Mucosa of rectum (tissue), 2 donors: Measurements from ENCODE around the gene ABCC3.

ENCODE experiments used
- H3K27ac ChIP-seq, 2 donors: one replicate each; pipeline ENCODE4 v1.7.0; 2013; ENCODE audit warnings: inconsistent platforms in 2 of 2, low read depth in 2 of 2, low read length in 2 of 2
- H3K27me3 ChIP-seq, 2 donors: one replicate each; pipeline ENCODE4 v1.7.0; 2013; ENCODE audit warnings: low read length in 2 of 2; ENCODE audit not compliant: control insufficient read depth in 2 of 2, insufficient read depth in 2 of 2
- H3K36me3 ChIP-seq, 2 donors: one replicate each; pipeline ENCODE4 v1.7.0; 2013; ENCODE audit warnings: low read length in 2 of 2; ENCODE audit not compliant: control insufficient read depth in 2 of 2, insufficient read depth in 2 of 2
- H3K4me1 ChIP-seq, 2 donors: one replicate each; pipeline ENCODE4 v1.7.0; 2013; ENCODE audit warnings: low read length in 2 of 2, mild to moderate bottlenecking in 1 of 2; ENCODE audit not compliant: control insufficient read depth in 2 of 2, insufficient read depth in 2 of 2
- H3K4me3 ChIP-seq, 2 donors: one replicate each; pipeline ENCODE4 v1.7.0; 2013; ENCODE audit warnings: low read length in 2 of 2
- H3K9ac ChIP-seq, 2 donors: one replicate each; pipeline ENCODE4 v1.7.0; 2013; ENCODE audit warnings: low read length in 2 of 2, low read depth in 1 of 2, mild to moderate bottlenecking in 1 of 2
- H3K9me3 ChIP-seq, 2 donors: one replicate each; pipeline ENCODE4 v1.7.0; 2013; ENCODE audit warnings: low read length in 2 of 2; ENCODE audit not compliant: control insufficient read depth in 2 of 2
- donor health status: healthy.
- donor health status: Normal muscosa, but diverticular disease.

The ABCC3 gene

DNA sequence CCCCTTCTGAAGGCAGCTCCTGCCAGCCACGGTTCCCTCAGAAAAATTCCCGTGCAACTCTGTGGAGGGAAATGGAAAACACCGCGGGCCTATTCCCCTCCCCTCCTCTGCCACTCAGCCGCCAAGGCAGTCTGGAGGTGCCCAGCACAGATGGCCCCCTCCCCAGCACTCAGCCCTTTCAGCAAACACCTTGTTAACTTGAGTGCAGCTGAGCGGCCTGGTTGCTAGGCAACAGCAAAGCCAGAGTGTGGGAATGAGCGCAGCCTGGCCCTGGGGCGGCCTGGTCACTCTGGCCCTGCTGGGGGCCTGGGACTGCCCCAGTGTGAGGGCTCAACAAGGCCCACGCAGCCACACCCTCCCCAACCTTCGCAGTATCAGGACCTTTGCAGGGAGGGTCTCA is 41.4 kb upstream of the ABCC3 start:
- no peak overlapping the region for H3K9ac ChIP-seq
- H3K4me3 ChIP-seq = no peak overlapping the region
- no peaks in the 10 kb centered on the region for H3K27me3 ChIP-seq
- no peaks in the 10 kb centered on the region for H3K9me3 ChIP-seq
- no peak overlapping the region for H3K27ac ChIP-seq
- no peaks in the 10 kb centered on the region for H3K36me3 ChIP-seq
- no peaks in the 10 kb centered on the region for H3K4me1 ChIP-seq

- Histone ChIP-seq H3K4me3 (no peak overlapping the region), H3K36me3 (no peaks in the 10 kb centered on the region), H3K27me3 (no peaks in the 10 kb centered on the region), H3K9me3 (no peaks in the 10 kb centered on the region), H3K27ac (no peak overlapping the region), H3K4me1 (no peaks in the 10 kb centered on the region), H3K9ac (no peak overlapping the region)
Observed at GRCh38 chr17:50594128-50594823, 40.4 kb upstream of the ABCC3 start.

GRCh38 chr17:50594892-50595291 is 39.8 kb upstream of the ABCC3 start:
- H3K27me3 ChIP-seq = no peaks in the 10 kb centered on the region
- H3K4me3 ChIP-seq = no peak overlapping the region
- no peak overlapping the region for H3K9ac ChIP-seq
- H3K9me3 ChIP-seq = no peaks in the 10 kb centered on the region
- no peaks in the 10 kb centered on the region for H3K4me1 ChIP-seq
- H3K27ac ChIP-seq = no peak overlapping the region
- H3K36me3 ChIP-seq = no peaks in the 10 kb centered on the region

GRCh38 chr17:50596191-50597037 is 38.3 kb upstream of the ABCC3 start:
- H3K27ac ChIP-seq = no peak overlapping the region
- H3K9me3 ChIP-seq = no peaks in the 10 kb centered on the region

GRCh38 chr17:50598487-50598886 is 36.2 kb upstream of the ABCC3 start:
- no peak overlapping the region for H3K9ac ChIP-seq
- peaks cover 0 to 2% of the 10 kb centered on the region in 2 donors for H3K27me3 ChIP-seq
- no peak overlapping the region for H3K4me3 ChIP-seq
- no peaks in the 10 kb centered on the region for H3K9me3 ChIP-seq
- H3K36me3 ChIP-seq = no peaks in the 10 kb centered on the region
- no peaks in the 10 kb centered on the region for H3K4me1 ChIP-seq
- H3K27ac ChIP-seq = no peak overlapping the region

More at GRCh38 chr17:50596191-50597037, 38.3 kb upstream of the ABCC3 start:
- no peak overlapping the region for H3K4me3 ChIP-seq
- H3K4me1 ChIP-seq = no peaks in the 10 kb centered on the region
- H3K36me3 ChIP-seq = no peaks in the 10 kb centered on the region
- H3K27me3 ChIP-seq = no peaks in the 10 kb centered on the region
- H3K9ac ChIP-seq = no peak overlapping the region

DNA sequence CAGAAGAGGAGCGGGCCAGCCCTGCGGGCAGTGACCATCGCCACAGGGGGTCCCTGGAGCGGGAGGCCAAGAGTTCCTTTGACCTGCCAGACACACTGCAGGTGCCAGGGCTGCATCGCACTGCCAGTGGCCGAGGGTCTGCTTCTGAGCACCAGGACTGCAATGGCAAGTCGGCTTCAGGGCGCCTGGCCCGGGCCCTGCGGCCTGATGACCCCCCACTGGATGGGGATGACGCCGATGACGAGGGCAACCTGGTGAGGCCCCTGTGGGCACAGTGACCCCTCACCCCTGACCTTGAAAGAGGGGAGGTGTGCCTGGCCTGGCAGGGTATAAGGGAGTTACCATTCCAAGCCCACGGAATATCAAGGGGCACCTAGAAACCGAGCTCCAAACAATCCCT is 35.1 kb upstream of the ABCC3 start:
- Histone ChIP-seq H3K9me3 (no peaks in the 10 kb centered on the region), H3K9ac (no peak overlapping the region), H3K4me1 (peaks cover 0 to 3% of the 10 kb centered on the region in 2 donors), H3K27ac (no peak overlapping the region), H3K36me3 (no peaks in the 10 kb centered on the region), H3K27me3 (peaks cover 0 to 2% of the 10 kb centered on the region in 2 donors), H3K4me3 (no peak overlapping the region)

DNA sequence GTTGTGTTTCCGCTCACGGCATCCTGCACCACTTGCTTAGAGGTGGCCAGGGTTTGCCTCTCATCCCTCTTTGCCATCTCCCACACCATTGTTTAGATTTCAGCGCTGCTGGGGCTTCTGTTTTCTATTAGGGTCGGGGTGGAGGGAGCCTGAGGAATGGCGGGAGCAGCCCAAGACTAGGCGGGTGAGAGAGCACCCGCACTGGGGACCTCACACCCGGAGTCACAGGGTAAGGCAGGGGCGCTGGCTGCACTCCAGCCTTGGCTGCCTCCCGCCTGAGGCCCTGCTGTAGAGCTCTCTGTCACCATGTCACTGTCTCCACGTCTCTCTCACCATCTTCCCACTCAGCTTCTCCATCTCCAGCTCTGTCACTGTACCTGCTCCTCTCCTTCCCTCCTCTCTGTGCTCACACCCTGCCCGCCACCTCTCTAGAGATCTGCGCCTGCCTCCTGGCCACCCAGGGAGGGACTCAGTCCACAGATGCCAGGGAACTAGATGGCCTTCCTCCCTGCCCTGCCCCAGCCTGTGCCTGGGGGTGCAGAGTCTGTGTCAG is 32.8 kb upstream of the ABCC3 start:
- Histone ChIP-seq H3K36me3 (no peaks in the 10 kb centered on the region), H3K4me3 (no peak overlapping the region), H3K9me3 (no peaks in the 10 kb centered on the region), H3K4me1 (peaks cover 0 to 4% of the 10 kb centered on the region in 2 donors), H3K9ac (no peak overlapping the region), H3K27me3 (peaks cover 0 to 2% of the 10 kb centered on the region in 2 donors), H3K27ac (no peak overlapping the region)

GRCh38 chr17:50602836-50603235 is 31.8 kb upstream of the ABCC3 start:
- Histone ChIP-seq H3K4me1 (peaks cover 0 to 4% of the 10 kb centered on the region in 2 donors), H3K9ac (no peak overlapping the region), H3K36me3 (no peaks in the 10 kb centered on the region), H3K9me3 (no peaks in the 10 kb centered on the region), H3K27me3 (peaks cover 0 to 2% of the 10 kb centered on the region in 2 donors), H3K27ac (no peak overlapping the region), H3K4me3 (no peak overlapping the region)

DNA sequence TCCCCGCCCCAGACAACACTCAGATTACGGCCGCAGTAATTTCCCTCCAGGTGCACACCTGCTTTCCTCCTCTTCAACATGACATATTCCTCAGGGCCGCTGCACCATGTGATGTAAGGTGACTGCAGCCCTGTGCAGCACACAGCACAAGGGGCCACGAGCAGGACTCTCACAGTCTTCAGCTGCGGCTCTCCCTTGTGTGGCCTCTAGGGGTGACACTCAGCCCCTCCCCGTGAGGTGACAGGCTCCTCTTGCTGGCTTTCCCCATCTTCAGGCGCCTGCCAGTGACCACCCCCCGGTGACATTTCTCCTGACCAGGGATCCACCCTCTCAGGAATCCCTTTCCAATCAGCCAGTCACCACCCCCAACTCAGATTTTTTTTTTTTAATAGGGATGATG is 31.3 kb upstream of the ABCC3 start:
- Histone ChIP-seq H3K36me3 (no peaks in the 10 kb centered on the region), H3K4me1 (peaks cover 0 to 4% of the 10 kb centered on the region in 2 donors), H3K9ac (no peak overlapping the region), H3K27ac (no peak overlapping the region), H3K4me3 (no peak overlapping the region), H3K9me3 (no peaks in the 10 kb centered on the region), H3K27me3 (peaks cover 0 to 2% of the 10 kb centered on the region in 2 donors)

- H3K9ac ChIP-seq = peak overlapping the region in 1 of 2 donors; percentile 30
- H3K4me1 ChIP-seq = peaks cover 0 to 4% of the 10 kb centered on the region in 2 donors
- H3K27ac ChIP-seq = no peak overlapping the region
- H3K4me3 ChIP-seq = no peak overlapping the region
- no peaks in the 10 kb centered on the region for H3K9me3 ChIP-seq
- H3K27me3 ChIP-seq = peaks cover 0 to 2% of the 10 kb centered on the region in 2 donors
- no peaks in the 10 kb centered on the region for H3K36me3 ChIP-seq
Observed at GRCh38 chr17:50604513-50604912, 30.2 kb upstream of the ABCC3 start.
